ENCODE data around the gene ERAL1.

DNA sequence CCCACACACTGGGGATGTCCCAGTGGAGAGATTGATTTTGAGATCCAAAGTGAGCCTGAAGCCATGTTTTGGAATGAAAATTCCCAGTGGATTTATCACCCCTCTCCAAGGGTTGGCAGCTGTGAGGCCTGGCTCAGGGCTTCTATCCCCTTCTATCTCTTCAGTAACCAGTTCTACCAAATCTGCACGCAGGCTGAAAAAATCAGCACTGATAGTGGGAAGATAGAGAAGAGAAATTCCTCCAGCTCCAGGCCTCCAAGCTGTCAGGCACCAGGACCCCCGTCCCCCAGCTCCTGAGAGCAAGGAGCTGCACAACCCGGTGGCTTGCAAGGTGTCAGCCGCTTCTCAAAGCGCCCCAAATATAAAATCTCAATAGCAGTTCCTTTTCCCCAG is 41.7 kb downstream of the ERAL1 start:
- TF ChIP-seq, protein P1, sequence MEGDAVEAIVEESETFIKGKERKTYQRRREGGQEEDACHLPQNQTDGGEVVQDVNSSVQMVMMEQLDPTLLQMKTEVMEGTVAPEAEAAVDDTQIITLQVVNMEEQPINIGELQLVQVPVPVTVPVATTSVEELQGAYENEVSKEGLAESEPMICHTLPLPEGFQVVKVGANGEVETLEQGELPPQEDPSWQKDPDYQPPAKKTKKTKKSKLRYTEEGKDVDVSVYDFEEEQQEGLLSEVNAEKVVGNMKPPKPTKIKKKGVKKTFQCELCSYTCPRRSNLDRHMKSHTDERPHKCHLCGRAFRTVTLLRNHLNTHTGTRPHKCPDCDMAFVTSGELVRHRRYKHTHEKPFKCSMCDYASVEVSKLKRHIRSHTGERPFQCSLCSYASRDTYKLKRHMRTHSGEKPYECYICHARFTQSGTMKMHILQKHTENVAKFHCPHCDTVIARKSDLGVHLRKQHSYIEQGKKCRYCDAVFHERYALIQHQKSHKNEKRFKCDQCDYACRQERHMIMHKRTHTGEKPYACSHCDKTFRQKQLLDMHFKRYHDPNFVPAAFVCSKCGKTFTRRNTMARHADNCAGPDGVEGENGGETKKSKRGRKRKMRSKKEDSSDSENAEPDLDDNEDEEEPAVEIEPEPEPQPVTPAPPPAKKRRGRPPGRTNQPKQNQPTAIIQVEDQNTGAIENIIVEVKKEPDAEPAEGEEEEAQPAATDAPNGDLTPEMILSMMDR (IDR thresholded peaks at IDR 0.05), result no peak
- no peak for TF ChIP-seq POLR2A (IDR thresholded peaks at IDR 0.05)
- TF ChIP-seq EP300 (IDR thresholded peaks at IDR 0.05), result no peak

All from tibial nerve (tissue), 4 donors.